ENCODE measurements around the gene HTR2C.
"Not testable (repeated sequence)": the region's sequence is repeated elsewhere in the genome, so short reads cannot be mapped to it uniquely, and the experiment has no call there.

The HTR2C gene

GRCh38 chrX:114712466-114712865 lies 128.6 kb downstream of the HTR2C start:
- no peak for DNase-seq (ENCODE audit: low spot score)

DNA sequence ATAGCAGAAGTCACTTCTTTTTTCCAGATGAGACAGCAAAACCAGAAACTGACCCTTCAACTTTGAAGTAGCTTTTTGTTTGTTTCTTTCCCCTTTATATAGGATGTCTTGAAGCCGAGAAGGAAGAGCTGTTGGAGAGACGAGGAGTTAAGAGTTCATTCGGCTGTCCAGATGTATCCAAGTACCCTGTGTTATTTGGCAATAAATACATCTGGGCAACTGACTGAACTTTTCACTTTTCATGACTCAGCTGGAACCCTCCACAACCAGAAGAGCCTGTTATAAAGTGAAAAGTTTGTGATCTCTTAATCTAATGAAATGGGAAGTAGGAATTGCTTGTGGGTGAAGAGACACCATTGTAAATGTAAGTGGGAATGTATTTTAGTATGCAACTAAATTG lies 131.2 kb downstream of the HTR2C start:
- no peak for DNase-seq (ENCODE audit: low spot score)

DNA sequence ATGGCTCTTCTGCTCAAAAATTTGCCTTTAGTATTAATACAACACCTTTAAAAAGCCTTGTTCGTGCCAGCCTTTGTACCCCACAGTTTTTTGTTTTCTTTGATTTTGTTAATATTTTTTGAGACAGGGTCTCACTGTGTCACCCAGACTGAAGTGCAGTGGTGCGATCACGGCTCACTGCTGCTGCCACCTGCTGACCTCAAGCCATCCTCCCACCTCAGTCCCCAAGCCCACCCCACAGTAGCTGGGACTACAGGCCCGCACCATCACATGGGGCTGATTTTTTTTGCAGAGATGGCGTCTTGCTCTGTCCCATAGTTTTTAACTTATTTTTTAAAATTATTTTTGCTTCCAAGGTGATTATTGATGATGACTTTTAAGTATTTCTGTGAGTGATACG lies 134.0 kb downstream of the HTR2C start:
- DNase-seq (ENCODE audit: low spot score) = no peak

GRCh38 chrX:114766541-114766940 lies 182.7 kb downstream of the HTR2C start:
- DNase-seq (ENCODE audit: low spot score) = no peak

GRCh38 chrX:114774691-114775090 lies 190.8 kb downstream of the HTR2C start:
- DNase-seq (ENCODE audit: low spot score) = no peak

GRCh38 chrX:114782925-114783324 lies 199.0 kb downstream of the HTR2C start:
- no peak for DNase-seq (ENCODE audit: low spot score)

GRCh38 chrX:114787061-114787460 lies 203.2 kb downstream of the HTR2C start:
- DNase-seq (ENCODE audit: low spot score) = no peak

- DNase-seq (ENCODE audit: low spot score) = no peak
Observed at GRCh38 chrX:114797494-114797893, 213.6 kb downstream of the HTR2C start.

- DNase-seq (ENCODE audit: low spot score) = peak; percentile 0
Observed at GRCh38 chrX:114798907-114799306, 215.0 kb downstream of the HTR2C start.

GRCh38 chrX:114800719-114801118 lies 216.8 kb downstream of the HTR2C start:
- no peak for DNase-seq (ENCODE audit: low spot score)

- DNase-seq (ENCODE audit: low spot score) = no peak
Observed at GRCh38 chrX:114819509-114819908, 235.6 kb downstream of the HTR2C start.

DNA sequence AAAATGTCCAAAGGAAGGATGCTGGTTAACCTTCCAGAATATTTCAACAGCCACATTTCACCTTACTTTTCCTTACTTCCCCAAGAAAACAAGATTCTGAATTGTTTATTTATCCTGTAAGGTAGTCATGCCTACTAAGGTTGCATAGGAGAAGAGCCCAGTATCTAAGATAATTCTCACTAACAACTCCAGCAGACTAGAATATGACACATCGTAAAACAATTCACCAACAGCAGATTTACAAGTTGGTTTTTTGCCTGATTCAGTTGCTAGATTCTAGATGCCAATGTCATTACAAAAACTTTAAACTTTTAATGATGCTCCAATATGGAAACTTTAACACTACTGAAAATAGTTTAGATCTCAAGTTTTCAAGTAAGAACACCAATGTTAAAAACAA lies 257.2 kb downstream of the HTR2C start:
- no peak for DNase-seq (ENCODE audit: low spot score)

DNA sequence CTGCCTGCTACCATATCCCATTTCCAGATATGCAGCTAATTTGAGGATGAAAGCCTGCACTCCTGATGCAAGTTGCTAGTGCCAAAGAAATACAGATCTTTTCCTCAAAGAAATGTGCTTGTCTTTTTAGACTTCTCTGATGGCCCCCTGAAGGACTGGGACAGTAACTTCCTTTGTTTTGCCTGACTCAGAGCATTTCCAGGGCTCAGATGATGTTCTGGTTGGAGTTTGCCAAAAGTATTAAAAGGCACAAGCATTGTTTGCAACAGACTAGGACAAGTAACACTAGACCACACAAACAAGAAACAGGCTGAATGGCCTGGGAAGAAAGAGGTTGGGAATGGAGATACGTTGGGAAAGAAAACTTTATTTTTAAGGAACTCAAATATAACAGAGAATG lies 258.3 kb downstream of the HTR2C start:
- no peak for DNase-seq (ENCODE audit: low spot score)

DNA sequence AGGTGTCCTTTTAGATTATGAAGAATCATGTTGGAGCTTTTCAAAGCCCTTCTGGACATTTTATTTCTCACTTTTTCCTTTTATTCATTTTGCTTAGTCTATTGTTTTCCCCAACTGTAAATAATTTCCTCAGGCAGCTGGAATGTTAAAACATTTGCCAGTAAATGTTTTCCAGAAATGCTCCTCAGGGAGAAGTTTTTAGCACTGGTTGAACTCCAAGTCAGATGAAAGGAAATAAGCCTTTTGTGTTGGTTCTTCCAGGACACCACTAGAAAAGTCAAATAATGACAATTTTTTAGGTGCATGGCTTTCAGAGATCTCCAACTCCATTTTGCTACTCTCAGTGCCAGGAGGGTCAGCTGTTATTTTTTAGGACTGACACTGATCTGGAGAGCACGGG lies 305.6 kb downstream of the HTR2C start:
- DNase-seq (ENCODE audit: low spot score) = no peak

GRCh38 chrX:114903618-114904017 lies 319.7 kb downstream of the HTR2C start:
- no peak for DNase-seq (ENCODE audit: low spot score)

DNA sequence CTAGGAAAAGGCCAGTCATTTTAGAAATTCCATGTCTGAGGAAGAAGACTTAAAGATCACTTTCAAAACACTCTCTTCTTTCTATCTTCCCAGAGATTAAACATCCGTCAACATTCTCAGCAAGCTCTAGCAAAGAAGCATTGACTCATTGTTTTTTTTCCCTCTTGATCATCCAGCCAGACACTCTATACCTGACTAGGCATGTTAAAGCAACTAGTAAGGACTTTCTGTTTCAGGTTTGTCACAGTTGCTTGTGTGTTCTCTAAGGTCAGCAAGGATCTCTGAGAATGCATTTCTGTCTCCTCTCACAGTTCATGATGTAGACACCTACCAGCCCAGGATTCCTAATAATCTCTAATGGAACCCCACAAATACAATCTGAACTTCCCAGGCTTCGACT lies 321.4 kb downstream of the HTR2C start:
- no peak for DNase-seq (ENCODE audit: low spot score)

- DNase-seq (ENCODE audit: low spot score) = no peak
Observed at GRCh38 chrX:114906984-114907510, 323.2 kb downstream of the HTR2C start.

DNA sequence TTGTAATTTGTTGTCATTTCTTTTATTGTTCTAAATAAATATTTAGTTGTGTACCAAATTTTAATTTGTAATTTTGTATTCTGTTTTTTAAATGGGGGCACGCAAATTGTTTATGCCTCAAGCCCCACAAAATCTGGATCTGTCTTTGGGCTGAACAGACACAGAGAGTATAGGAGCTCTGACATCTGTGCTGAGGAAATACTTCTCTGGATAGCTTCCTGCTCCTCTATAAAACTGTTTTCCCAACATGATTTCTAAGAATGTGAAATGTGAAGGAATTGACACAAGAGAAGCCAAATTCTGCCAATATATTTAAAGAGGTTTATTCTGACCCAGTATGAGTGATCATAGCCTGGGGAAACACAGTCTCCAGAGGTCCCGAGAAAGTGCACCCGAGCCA lies 340.5 kb downstream of the HTR2C start:
- no peak for DNase-seq (ENCODE audit: low spot score)

- DNase-seq (ENCODE audit: low spot score) = no peak
Observed at GRCh38 chrX:114924856-114925255, 341.0 kb downstream of the HTR2C start.

DNA sequence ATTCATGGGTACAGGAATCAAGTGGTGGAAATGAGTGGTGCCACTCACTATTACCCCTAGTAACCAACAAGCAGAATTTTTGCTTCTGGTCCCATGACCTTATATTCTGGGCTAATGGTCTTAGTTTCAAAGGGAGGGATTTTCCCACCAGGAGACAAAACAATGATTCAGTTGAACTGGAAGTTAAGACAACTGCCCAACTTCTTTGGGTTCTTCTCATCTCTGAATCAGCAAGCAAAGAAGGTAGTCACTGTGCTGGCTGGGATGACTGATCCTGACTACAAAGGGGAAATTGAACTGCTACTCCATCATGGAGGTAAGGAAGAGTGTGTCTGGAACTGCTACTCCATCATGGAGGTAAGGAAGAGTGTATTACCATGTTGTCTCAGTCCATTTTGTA lies 346.3 kb downstream of the HTR2C start:
- DNase-seq (ENCODE audit: low spot score) = no peak

DNA sequence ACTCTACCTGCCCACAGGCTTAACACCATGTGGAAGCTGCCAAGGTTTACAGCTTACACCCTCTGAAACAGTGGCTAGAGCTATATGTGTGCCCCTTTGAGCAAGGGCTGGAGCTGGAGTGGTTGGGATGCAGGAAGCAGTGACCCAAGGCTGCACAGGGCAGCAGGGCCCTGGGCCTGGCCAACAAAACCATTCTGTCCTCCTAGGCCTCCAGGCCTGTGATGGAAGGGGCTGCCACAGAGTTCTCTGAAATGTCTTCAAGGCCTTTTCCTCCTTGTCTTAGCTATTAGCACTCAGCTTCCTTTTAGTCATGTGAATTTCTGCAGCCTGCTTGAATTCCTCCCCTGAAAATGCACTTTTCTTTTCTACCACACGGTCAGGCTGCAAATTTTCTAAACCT lies 348.7 kb downstream of the HTR2C start:
- DNase-seq (ENCODE audit: low spot score) = no peak

GRCh38 chrX:114933291-114933690 lies 349.4 kb downstream of the HTR2C start:
- not testable (repeated sequence) for DNase-seq (ENCODE audit: low spot score)

DNA sequence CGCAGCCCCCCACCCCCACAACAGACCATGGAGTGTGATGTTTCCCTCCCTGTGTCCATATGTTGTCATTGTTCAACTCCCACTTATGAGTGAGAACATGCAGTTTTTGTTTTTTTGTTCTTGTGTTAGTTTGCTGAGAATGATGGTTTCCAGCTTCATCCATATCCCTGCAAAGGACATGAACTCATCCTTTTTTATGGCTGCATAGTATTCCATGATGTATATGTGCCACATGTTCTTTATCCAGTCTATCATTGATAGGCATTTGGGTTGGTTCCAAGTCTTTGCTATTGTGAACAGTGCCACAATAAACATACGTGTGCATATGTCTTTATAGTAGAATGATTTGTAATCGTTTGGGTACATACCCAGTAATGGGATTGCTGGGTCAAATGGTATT lies 353.2 kb downstream of the HTR2C start:
- DNase-seq (ENCODE audit: low spot score) = not testable (repeated sequence)

DNA sequence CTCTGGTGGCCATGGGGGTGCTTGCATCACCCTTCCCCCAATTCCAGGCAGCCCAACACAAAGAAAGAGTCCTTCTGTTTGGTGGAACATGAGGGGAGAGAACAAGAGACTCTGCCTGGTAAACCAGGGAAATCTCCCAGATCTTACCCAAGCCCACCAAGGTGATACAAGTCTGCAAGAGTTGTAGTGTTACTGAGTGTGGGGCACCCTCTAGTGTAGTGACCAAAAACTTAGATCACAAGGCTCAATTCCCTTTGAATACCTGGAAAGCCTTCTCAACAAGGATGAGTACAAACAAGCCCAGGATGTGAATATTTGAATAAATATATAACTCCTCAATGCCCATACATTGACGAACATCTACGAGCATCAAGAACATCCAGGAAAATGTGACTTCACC lies 368.8 kb downstream of the HTR2C start:
- DNase-seq (ENCODE audit: low spot score) = no peak

All from SW480 (cell line).